ENCODE data around the gene ANXA6. TPM values are rescaled to one million over a fixed set of nuclear protein-coding genes. Genes with fewer than 3 reads are reported as not detected.
A peak's percentile ranks its signal among the peaks of the same experiment; 100 is the strongest.

ANXA6 gene
- total RNA-seq, 2 donors from 2014 or later = 164 to 165 TPM

DNA sequence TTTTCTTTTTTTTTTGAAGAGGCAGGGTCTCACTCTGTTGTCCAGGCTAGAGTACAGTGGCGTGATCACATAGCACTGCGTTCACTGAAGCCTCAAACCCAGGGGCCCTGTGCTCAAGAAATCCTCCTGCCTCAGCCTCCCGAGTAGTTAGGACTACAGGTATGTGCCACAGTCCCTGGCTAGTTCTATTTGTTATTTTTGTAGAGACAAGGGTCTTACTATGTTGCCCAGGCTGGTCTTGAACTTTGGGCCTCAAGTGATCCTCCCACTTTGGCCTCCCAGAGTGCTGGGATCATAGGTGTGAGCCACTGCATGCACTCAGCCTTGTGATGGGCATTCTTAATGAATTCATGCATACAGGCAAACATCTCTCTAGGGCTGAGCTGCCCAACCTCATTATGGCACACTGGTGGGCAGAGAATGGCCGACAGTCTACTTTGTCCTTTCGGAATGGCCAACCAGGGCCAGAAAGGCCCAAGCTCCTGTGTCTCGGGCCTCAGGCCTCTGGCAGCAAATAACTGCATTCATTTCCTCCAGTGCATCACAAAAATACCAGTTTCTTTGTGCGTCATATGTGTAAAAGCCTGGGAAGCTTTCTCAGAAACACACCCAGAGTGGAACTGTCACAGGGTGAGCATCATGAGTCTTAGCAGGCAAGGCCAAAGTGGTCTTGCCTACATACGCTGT is 27.2 kb downstream of the ANXA6 start:
- H3K4me3 ChIP-seq = no peak overlapping the region
- H3K4me1 ChIP-seq = peaks cover 0 to 6% of the 10 kb centered on the region in 2 donors
- no peak for DNase-seq (ENCODE audit: low spot score)
- no peaks in the 10 kb centered on the region for H3K9me3 ChIP-seq
- no peak overlapping the region for H3K27ac ChIP-seq
- peaks cover 88% of the 10 kb centered on the region for H3K36me3 ChIP-seq
- no peaks in the 10 kb centered on the region for H3K27me3 ChIP-seq
- TF ChIP-seq, protein P1, sequence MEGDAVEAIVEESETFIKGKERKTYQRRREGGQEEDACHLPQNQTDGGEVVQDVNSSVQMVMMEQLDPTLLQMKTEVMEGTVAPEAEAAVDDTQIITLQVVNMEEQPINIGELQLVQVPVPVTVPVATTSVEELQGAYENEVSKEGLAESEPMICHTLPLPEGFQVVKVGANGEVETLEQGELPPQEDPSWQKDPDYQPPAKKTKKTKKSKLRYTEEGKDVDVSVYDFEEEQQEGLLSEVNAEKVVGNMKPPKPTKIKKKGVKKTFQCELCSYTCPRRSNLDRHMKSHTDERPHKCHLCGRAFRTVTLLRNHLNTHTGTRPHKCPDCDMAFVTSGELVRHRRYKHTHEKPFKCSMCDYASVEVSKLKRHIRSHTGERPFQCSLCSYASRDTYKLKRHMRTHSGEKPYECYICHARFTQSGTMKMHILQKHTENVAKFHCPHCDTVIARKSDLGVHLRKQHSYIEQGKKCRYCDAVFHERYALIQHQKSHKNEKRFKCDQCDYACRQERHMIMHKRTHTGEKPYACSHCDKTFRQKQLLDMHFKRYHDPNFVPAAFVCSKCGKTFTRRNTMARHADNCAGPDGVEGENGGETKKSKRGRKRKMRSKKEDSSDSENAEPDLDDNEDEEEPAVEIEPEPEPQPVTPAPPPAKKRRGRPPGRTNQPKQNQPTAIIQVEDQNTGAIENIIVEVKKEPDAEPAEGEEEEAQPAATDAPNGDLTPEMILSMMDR (IDR thresholded peaks at IDR 0.05) = no peak

DNA sequence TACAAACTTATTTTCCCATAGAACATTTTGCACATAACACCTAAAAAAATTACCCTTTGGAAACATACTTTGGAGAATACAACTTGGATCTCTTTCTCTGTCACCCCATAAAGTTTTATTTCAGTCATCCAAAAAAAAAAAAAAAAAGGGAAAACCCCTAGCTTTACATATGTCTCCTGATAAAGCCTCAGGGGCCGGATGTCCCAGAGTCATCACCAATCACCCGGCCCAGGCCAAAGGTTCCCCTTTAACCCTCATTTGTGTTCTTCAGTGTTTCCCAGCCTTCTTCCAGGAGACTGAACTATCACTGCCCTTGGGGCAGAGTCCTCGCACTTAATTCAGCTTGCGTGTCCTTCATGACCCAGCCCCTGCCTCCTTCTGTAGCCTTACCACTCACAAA is 28.8 kb downstream of the ANXA6 start:
- peaks cover 75% of the 10 kb centered on the region for H3K36me3 ChIP-seq
- no peaks in the 10 kb centered on the region for H3K9me3 ChIP-seq
- H3K27ac ChIP-seq = no peak overlapping the region

DNA sequence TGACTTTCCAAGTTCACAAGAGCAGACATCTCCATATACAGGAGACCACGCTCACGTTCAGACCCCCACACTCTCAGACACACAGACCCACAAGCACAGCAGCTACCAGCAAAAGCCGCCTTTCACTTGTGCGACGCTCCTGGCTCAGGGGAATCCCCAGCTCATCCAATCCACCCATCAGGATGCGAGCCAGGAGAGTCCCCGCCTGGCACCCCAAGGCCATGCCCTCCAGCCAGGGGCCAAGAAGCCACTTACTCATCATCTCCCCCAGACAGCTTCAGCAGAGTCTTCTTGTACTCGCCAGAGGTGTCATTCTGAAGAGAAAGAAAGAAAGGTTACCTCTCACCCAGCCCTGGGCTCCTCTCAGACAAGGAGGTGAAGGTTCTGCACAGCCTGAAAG is 29.7 kb downstream of the ANXA6 start:
- Histone ChIP-seq H3K4me3 (no peak overlapping the region), H3K9me3 (no peaks in the 10 kb centered on the region), H3K36me3 (peaks cover 75% of the 10 kb centered on the region), H3K27me3 (no peaks in the 10 kb centered on the region), H3K4me1 (peaks cover 0 to 21% of the 10 kb centered on the region in 2 donors), H3K27ac (no peak overlapping the region)
- no peak for DNase-seq (ENCODE audit: low spot score)
- TF ChIP-seq, protein P1 (IDR thresholded peaks at IDR 0.05) = no peak

More for the DNA sequence above, 28.8 kb downstream of the ANXA6 start:
- no peaks in the 10 kb centered on the region for H3K27me3 ChIP-seq
- peaks cover 0 to 17% of the 10 kb centered on the region in 2 donors for H3K4me1 ChIP-seq
- H3K4me3 ChIP-seq = no peak overlapping the region
- TF ChIP-seq, protein P1 (IDR thresholded peaks at IDR 0.05) = no peak
- DNase-seq (ENCODE audit: low spot score) = no peak

DNA sequence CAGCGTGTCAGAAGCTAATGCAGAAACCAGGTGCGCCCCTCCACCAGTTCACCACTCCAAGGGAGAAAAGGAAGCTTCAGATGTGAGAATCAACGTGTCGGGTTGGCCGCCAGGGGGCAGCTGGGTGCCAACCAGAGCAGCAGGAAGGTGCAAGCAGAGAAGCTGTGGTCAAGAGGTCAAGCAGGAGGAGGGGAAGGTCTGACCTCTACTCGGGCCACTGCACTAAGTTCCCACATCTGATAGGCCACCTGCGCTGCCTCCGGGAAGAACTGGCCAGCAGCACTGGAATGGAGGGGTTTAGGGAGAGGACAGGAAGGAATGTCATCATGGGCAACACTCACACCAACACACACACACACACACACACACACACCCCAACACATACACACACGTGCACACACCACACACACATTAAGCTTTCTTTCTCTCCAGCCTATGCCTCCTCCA is 31.4 kb downstream of the ANXA6 start:
- DNase-seq (ENCODE audit: low spot score) = peak; percentile 78
- H3K27me3 ChIP-seq = no peaks in the 10 kb centered on the region
- no peak overlapping the region for H3K4me3 ChIP-seq
- no peaks in the 10 kb centered on the region for H3K9me3 ChIP-seq
- peaks cover 0 to 21% of the 10 kb centered on the region in 2 donors for H3K4me1 ChIP-seq
- H3K27ac ChIP-seq = no peak overlapping the region
- H3K36me3 ChIP-seq = peaks cover 75% of the 10 kb centered on the region
- TF ChIP-seq, protein P1 (IDR thresholded peaks at IDR 0.05) = peak; percentile 77 to 90

DNA sequence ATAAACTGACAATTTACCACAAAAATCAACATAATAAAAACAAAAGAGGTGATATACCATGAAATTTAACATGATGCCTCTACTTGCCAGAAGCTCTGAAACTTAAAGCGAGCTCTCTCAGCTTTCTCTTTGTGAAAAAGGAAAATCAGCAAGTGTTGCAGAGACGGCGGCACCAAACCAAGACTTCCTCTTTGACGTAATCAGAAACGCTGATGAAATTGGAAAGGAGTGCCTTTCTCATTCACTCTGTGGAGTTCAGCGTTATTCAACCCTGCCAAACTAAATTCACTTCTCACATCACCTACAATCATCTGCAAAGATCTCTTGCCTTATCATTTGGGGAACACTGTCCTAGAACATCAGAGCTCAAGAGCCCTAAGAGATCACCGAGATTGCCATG is 32.2 kb downstream of the ANXA6 start:
- no peaks in the 10 kb centered on the region for H3K9me3 ChIP-seq
- H3K36me3 ChIP-seq = peaks cover 75% of the 10 kb centered on the region
- DNase-seq (ENCODE audit: low spot score) = no peak
- TF ChIP-seq, protein P1 (IDR thresholded peaks at IDR 0.05) = no peak
- no peak overlapping the region for H3K27ac ChIP-seq
- H3K27me3 ChIP-seq = no peaks in the 10 kb centered on the region
- H3K4me3 ChIP-seq = no peak overlapping the region
- peaks cover 0 to 21% of the 10 kb centered on the region in 2 donors for H3K4me1 ChIP-seq

Measured in right atrium auricular region (tissue), 2 donors.